ENCODE results near the gene NSMCE1.

GRCh38 chr16:27224741-27225300, 43.8 kb downstream of the NSMCE1 start:
- TF ChIP-seq CTCF (IDR thresholded peaks at IDR 0.05) (no peak), EZH2 (IDR thresholded peaks at IDR 0.05; ENCODE audit: borderline replicate concordance, insufficient read depth, low read depth, low read length, poor library complexity, severe bottlenecking) (no peak)

Data from B cell (primary cell).